Cerebellar cortex (tissue), 1 donor: Measurements from ENCODE around the gene SLC24A4.

Experiments
- DNase-seq: peaks from one replicate; pipeline ENCODE4 v3.0.0-alpha.2; 2015; ENCODE audit warnings: low spot score

The SLC24A4 gene

DNA sequence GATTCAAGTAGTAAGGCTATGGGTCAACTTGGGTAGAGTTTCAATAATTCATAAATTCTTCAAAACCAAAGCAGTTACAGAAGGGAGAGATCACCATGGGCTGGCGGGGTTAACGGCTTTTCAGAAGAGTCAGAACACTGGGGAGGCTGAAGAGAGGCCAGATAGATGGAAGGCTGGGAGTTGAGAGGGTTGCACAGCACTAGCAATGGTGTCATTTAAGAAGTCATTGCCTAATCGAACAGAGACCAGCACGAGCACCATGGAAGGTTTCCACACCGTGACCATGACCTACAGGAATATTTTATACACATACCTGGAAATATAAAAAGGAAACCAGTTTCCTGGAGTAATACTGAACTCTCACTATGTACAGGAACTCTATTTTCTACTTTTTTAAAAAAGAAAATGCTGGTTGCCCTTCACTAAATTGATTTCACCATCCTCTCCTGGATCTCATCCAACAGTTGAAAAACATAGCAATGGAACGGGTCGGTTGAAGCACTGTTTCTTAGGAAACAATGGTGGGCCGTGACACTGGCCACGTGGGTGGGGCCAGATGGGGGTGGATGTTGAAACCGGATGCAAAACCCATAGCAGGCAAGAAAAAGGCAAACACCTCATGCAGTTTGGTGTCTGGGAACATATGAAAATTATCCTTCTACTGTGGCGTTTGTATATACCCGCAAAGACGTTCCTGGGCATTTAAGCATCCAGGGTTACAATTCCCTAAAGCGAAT lies 152.7 kb downstream of the SLC24A4 start:
- no peak for DNase-seq

DNA sequence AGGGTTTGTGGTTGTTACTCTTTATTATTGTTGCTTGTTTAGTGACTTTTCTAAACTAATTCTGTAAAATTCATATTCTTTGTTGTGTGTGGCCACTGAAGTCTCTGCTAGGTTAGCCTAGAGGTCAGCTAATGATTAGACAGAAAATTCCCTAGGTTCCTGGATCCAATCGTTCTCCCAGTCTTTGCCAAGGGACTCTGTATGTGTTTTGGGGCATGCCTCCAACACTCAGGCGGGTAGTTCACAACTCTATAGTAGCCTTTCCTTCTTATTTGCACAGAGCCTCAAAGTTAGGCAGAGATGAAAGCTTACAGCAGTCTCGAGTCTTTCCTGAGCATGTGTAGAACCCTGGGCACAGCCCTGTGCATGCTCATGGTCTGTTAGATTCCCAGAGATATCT lies 157.9 kb downstream of the SLC24A4 start:
- DNase-seq, result no peak

DNA sequence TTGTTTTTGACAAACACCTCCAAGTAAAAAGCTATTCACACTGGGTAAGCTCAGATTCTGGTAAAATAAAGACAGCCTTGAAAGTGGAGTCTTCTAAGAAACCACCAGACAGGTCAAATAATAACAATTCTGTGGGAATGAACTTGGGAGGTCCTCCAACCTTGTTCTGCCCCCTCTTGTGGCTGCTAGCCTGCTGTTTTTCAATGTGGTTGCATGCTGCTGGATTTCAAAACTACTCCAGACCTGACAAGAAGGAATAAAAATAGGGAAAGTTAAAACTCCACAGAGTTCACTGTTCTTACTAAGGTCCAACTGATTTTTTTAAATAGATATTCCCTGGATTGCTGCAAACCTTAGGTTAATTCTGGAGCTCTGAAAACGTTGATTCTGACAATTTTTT lies 158.4 kb downstream of the SLC24A4 start:
- DNase-seq, result no peak

DNA sequence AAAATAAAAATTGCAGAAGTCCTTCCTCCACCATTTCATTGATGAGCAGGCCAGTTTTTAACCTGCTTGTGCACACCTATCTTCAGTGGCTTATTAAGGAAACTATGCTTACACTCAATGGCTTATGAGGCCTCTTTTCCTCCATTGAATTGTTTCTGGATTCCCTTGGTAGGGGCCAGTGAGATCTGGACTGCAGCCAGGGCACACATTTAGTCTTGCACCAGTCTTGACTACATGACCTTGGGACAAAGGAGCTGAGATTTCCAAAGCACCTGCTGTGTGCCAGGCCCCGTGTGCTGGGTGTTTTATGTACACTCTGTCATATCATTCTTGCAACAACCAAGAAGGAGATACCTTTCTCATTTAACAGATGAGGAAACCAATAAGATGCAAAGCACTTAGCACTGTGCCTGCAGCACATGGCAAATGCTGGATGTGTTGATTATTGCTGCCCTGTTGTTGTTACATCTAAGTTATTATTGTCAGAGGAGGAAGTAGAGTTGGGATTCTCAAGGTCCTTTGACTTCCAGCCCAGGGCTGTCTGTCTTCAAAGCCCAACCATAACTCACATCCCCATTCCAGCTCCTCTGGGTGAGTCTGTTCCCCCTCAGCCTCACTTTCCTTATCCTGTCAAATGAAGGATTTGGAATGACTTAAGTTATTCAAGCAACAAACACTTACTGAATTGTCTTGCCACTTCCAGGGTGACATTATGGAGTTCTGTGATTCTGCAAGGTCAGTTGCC lies 159.0 kb downstream of the SLC24A4 start:
- no peak for DNase-seq

DNA sequence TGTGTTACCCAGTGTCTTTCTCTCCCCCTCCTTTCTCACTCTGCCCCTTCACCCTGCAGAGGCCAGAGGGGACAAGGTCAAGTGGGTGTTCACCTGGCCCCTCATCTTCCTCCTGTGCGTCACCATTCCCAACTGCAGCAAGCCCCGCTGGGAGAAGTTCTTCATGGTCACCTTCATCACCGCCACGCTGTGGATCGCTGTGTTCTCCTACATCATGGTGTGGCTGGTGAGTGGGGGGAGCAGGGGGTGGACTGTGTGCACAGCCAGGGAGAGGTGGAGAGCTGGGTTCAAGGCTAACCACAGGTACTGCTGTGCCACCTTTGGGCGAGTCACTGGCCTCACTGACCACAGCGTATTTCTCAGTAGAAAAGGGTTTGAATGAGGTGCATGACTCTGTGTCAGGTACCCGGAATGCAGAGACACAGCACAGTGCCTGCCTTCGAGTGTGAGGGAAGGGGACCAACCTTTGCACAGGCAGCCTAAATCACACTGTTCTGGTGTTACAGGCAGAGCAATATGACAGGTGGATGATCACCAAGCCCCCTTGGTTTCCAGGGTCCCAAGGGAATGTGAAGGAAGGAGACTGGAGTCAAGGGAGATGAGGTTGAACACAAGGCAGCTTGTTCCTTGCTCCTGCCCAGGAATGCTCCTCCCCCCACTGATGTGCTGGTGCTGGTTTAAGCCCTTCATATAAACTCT lies 159.8 kb downstream of the SLC24A4 start:
- DNase-seq, result no peak

DNA sequence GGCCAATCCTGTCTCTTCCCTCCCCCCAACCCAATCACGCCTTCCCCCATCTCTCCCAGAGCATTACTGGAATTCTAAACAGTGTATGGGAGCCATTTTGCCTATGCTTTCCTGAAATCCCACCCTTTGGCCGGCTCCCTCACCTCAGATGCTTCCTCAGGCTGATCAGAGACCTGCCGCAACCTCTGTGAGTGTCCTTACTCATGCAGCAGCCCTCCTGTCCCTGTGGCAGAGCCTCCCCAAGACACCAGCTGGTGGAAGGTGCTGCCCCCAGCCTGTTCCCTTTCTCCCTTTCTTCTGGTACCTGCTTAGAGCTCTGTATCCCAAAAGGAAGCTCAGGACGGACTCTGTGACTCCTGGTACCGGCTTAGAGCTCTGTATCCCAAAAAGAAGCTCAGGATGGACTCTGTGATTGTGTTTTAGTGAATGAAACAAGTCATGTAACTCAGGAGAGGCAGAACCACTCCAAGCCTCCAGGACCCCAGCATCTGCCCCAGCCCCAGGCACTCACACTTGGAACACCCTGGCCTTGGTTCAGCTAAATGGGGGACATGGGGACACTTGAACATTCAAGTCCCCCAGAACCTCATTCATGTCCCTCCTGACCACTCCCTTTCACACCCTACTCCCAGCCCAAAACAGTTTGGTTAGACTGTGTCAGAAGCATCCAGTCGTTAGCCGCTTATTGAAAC lies 161.3 kb downstream of the SLC24A4 start:
- DNase-seq, result no peak

DNA sequence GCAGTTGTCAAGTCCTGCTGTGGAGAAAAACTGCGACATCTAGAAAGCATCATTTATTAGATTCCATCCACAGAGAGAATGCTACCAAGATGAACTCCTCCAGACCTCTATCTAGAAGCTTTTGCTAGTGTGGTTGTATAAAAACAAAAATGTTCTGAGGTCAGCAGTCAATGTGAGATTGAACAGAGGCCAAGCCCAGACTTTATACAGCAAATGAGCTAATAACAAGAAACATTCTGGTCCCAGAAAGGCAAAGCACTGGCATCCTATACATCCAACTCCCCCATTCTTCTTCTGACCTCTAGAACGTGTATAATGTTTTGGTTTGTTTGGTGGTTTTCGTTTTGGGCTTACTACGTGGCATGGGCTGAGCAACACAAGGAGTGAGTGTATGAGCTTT lies 163.9 kb downstream of the SLC24A4 start:
- no peak for DNase-seq

DNA sequence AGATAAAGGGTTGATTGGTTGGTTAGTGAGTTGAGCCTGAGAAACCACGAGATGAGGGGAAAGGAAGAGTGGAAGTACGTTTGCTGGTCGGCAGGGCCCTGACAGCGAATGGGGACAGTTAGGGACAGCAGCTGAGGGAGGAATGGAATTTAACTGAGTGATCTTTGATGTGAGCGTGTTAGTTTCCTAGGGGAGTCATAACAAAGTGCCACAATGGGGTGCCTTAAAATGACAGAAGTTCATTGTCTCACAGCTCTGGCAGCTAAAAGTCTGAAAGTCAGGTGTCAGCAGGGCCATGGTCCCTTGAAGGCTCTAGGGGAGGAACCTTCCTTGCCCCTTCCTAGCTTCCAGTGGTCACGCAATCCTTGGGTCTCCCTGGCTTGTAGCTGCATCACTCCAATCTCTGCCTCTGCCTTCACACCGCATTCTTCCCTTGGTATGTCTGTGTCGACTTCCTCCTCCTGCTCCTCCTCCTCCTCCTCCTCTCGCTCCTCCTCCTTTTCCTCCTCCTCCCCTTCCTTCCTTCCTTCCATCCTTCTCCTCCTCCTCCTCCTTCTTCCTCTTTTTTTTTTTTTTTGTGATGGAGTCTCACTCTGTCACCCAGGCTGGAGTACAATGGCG lies 164.7 kb downstream of the SLC24A4 start:
- no peak for DNase-seq

DNA sequence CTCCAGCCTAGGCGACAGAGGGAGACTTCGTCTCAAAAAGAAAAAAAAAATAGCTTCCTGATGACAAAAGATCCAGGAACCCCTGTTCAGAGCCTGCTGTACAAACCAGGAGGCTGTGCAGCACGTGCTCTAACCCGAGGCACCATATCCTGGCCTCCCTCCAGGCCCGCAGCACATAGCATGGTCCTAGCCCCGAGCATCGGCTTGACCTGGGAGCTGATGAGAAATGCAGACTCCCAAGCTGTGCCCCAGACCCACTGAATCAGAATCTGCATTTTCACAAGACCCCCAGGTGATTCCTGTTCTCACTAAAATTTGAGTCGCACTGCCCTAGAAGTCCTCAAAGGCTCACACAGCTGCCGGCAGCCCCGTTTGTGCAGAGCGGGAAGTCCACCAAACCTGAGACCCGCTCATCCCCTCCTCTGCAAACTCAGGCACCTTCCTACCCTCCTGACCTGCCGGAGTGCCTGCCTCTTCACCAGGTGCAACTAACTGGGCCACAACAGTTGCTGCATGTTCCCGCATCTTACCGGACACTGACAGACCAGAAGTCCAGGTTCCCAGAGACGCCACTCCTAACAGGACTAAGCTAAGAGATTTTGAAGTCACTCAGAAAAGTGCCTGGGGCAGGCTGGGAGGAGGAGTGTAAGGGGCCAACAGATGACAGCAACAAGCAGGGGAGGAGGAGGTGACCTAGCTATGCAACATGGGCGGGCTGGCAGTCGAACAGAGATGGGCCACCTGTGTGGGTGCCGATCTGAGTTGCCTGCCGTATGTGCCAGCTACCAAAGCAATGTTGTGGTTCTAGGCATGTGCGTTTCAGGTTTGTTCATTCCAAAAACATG lies 166.7 kb downstream of the SLC24A4 start:
- no peak for DNase-seq

DNA sequence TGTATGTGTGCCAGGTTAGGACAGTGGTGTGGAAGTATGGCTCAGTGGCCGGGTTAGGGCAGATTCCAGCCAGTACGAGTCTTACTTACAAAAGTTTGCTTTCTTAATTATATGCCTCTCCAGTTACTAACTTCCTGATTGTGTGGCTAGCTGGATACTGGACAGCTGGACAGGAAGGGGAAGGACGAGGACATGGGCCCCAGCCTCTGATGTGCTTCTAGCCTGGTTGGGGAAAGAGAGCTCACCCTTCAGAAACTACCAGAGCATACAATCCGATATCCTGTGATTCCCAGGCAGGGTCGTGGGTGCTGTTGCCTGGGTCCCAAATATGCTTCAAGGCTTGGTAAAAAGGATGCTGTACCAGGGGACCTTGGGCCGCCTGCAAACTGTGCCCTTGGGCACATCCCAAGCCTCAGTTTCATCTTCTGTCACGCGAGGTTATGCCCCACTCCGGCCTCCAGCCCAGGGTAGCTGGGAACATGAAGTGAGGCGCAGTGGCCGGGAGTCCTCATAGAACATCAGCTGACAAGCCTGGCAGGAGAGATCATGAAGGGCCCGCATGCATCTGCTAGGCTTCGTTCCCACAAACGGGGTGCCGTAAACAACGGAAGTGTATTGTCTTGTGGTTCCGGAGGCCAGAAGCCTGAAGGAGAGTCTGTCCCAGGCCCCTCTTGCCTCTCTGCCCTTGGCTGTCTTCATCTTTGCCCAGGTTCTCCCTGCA lies 167.4 kb downstream of the SLC24A4 start:
- no peak for DNase-seq

DNA sequence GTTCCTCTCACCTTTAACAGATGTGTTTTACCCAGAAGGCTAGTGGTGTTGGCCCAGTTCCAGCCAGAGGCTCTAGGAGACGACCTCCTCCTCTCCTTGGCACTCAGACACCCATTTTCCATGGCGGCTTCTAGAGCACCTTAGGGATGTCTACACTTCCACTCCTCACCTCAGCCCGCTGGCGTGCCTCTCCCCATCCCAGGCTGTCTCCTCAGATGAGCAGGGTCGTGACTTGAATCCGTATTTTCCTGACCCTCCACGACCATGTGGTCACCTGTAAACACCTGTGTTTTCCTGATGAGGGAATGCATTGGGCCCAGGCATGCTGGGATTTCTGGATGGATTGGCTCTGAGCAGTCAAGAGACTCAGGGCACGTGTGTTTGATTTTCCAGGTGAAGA lies 168.8 kb downstream of the SLC24A4 start:
- DNase-seq, result no peak

DNA sequence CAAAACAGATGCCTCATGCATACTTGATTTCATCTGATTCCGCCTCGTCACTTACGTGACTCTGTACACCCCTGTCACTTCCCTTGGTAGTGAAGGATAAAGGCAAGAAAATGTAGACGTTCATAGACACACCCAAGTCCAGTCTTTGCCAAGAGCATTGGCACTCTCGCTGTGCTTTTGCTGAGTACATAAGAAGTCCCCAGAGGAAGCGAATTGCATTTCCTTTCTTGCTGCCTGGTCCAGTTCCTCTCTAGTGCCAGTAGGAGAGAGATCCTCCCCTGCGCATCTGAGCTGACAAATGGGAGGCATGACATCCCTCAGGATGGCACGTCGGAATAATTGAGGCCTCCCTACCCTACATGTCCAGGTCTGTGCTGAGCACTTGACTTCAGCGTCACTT lies 169.3 kb downstream of the SLC24A4 start:
- no peak for DNase-seq

DNA sequence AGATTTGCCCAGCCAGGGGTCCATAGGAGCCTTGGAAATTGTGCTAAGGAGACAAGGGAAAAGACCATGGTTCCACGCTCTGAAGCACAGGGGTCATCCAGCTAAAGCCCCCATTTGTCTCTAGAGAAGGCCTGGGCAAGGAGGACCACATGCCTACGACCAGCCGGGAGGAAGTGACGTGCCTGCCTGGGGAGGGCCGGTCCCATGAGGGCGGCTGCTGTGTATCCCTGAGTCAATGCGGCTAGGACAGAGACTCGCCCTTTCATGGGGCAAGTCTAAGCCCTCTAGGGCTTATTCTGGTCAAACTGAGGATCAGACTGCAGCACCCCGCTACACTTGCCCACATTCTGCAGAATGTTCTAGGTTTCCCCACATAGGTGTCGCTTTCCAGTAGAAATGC lies 170.1 kb downstream of the SLC24A4 start:
- DNase-seq, result no peak

DNA sequence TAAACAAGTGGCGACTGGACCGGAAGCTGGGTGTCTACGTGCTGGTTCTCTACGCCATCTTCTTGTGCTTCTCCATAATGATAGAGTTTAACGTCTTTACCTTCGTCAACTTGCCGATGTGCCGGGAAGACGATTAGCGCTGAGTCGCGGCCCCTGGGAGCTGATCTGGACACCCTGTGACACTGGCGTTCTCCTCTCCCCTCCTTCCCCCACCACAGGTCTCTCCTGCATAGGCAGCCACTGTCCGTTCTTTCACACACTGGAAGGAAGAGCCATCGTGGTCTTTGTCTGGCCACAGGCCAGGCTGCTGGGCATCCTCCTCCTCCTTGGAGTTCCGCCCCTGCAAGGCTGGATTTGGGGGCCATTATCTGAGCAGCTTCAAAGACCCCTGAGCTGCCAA lies 170.5 kb downstream of the SLC24A4 start:
- DNase-seq, result no peak

DNA sequence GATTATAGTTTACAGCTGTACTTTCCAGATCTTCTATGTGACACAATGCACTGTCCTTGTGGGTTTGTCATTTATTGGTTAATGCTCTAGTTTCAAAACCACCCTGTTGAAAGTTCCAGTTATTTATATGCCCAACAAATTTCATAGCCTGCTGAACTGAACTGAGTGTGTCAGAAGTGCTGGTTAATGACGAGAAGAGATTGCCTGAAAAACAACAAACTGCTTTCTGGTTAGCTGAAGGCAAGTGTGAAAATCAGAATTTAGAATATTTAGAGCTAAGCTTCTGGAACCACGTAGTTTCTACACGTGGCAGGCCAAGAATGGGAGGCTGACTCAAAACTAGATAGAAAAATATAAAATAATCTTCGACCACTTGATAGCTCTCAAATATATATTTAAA lies 171.5 kb downstream of the SLC24A4 start:
- DNase-seq, result no peak

DNA sequence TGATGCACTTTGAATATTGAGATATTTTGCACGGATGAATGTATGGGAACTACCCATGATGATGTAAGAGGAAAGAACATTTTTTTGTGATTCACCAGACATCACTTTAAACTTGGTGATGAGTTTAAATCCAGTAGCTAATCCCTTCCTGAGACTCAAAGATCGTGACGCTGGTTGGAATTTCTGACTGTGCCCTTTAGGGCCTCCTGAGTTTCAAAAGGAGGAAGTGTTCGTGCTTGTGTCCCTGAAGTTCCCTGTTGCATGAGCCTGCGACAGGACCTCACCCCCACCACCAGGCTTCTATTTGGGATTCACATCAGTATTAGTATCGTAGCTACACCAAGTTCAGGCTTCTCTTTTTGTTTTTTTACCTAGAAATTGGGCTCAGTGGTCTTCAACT lies 172.1 kb downstream of the SLC24A4 start:
- DNase-seq, result no peak

DNA sequence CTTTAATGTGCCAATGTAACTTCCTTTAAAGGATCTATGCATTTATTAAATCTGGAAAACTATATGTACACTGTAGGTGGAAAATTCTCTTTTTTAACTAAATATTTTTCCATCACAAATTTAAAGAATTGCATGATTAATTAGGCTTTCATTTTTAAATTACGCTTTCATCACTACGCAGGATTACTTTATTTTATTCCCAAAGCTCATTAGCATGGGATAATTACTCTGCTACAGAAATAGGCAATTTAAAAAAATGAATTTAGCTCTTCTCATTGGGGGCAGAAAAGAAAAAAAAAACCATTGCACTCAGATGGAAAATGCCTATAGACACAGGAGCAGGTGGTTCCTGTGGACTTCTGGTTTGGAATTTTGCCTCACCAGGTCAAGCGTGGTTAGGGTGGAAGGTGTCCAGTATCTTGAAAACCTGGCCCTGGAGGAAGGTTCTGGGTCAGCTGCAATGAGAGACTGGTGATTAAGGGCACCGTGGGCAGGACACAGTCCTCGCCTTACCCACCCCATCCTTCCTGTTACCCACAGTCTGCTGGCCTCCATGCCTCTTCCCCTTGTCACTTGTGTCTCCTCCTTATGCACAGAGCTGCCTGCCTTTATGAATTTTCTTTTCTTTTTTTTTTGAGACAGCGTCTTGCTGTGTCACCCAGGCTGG lies 173.4 kb downstream of the SLC24A4 start:
- peak; percentile 44 for DNase-seq

DNA sequence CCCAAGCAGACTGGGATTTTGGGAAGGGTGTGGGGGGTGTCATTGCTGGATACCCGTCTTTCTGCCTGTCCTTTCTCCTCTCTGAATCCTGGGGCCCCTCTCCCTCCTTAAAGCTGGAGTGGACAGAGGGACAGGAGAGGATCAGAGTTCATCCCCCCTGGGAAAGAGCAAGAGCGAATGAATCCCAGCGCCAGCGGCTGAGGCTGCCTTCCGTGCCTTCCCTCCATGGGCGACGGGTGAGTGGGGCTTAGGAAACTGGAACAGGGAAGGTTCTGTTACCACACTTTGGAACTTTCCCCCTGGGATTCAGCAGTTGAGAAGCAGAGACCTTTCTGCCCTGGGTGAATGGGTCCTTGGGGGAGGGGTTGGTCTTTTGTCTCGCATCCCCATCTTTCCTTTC lies 174.4 kb downstream of the SLC24A4 start:
- DNase-seq, result no peak

DNA sequence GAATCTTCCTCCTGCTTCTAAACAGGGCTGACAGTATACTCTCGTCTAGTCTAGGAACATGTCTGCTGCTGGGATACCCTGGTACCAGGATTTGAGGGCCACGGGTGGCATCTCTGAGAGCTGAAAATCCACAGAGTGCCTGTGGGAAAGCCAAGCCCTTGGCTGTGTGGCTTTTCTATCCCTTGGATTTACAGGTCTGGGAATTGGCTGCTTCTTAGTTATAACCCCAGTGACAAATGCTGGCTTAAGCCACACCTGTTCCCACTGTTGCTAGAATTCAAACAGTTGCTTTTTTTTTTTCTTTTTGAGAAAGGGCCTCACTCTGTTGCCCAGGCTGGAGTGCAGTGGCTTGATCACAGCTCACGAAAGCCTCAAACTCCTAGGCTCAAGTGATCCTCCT lies 176.3 kb downstream of the SLC24A4 start:
- no peak for DNase-seq

DNA sequence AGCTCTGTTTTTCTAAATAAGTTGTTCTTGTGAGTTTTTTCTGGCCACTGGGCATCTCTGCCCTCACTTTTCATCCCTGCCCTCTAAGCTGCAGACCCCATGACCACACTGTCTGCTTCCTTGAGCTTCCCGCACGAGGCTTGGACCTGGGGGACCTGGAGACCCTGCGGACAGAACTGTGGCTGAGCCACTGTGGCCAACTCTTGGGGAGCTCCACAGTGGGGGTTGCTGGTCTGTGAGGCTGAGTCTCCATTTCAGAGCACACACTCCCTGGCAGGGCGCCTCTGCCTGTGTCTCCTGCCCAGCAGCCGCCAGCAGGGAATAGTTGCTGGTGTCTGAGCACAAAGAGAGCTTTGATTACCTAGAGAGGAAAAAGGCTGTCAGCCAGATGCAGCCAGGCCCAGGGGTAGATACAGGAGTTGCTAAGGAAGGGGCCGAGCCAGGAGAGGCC lies 177.6 kb downstream of the SLC24A4 start:
- peak; percentile 11 for DNase-seq
